GM18867 (cell line): Measurements from ENCODE around the gene CT45A3.
"Not testable (repeated sequence)": the region's sequence is repeated elsewhere in the genome, so short reads cannot be mapped to it uniquely, and the experiment has no call there.

ENCODE experiments used
- ATAC-seq: cut with Tn5 transposase; IDR thresholded peaks from one replicate; pipeline ENCODE4 v1.9.1; 2021; ENCODE audit warnings: mild to moderate bottlenecking, moderate library complexity; ENCODE audit not compliant: unreplicated experiment

The CT45A3 gene, protein sequence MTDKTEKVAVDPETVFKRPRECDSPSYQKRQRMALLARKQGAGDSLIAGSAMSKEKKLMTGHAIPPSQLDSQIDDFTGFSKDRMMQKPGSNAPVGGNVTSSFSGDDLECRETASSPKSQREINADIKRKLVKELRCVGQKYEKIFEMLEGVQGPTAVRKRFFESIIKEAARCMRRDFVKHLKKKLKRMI

GRCh38 chrX:135768091-135768490 lies at the start of gene CT45A3:
CT45A3 (minus strand) TSS chrX:135768191; CDS start chrX:135764444, 3,747 bp downstream.
- ATAC-seq, result not testable (repeated sequence)

DNA sequence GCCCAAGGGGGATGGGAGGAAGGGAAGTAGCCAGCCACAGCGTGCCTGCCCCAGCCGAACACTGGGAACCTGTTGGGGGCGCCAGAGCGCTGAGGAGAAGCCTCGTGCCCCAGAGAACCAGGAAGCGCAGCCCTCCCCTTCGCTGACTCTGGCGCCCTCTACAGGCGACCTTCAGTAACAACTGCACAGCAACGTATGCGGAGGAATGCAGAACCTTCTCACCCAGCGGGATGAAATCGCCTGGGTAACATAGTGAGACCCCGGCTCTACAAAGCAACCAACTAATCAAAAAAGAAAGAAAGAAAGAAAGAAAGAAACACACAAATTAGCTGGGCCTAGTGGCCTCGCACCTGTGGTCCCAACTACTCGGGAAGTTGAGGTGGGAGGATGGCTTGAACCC lies 34.7 kb upstream of the CT45A3 start, which contains the start of gene CT45A6:
TSS of gene CT45A6 (minus strand) at position 101 of the 400 bp plus-strand sequence. CDS start 3,794 bp downstream, outside the sequence.
- not testable (repeated sequence) for ATAC-seq

- ATAC-seq, result not testable (repeated sequence)
Measured at GRCh38 chrX:135785403-135785802, 17.4 kb upstream of the CT45A3 start, which contains the start of gene CT45A5. CT45A5 (minus strand) TSS chrX:135785503; CDS start chrX:135781729, 3,774 bp downstream.

DNA sequence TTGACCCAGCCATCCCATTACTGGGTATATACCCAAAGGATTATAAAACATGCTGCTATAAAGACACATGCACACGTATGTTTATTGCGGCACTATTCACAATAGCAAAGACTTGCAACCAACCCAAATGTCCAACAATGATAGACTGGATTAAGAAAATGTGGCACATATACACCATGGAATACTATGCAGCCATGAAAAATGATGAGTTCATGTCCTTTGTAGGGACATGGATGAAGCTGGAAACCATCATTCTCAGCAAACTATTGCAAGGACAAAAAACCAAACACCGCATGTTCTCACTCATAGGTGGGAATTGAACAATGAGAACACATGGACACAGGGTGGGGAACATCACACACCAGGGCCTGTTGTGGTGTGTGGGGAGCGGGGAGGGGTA lies 23.3 kb downstream of the CT45A3 start:
- not testable (repeated sequence) for ATAC-seq

- no peak for ATAC-seq
Measured at GRCh38 chrX:135741192-135741715, 26.7 kb downstream of the CT45A3 start.

DNA sequence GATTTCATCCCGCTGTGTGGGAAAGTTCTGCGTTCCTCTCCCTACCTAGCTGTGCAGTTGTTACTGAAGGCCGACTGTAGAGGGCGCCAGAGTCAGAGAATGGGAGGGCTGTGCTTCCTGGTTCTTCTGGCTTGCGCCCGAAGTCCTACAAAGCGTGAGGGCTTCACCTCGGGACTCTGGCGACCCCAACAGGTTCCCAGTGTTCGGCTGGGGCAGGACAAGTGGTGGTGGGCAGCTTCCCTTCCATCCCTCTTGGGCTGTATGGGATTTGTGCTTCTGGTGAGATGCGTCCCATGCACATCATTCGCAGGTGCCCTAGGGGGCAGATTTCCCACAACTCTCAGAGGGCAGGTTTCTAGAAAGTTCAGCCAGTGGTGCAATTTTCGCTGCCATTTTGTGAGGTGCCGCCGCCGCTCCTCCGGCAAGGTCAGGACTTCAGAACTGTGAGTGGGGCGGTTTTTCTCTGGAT lies 27.3 kb downstream of the CT45A3 start:
- peak; percentile 79 for ATAC-seq

GRCh38 chrX:135737366-135738071 lies 30.5 kb downstream of the CT45A3 start:
- no peak for ATAC-seq

- not testable (repeated sequence) for ATAC-seq
Measured at GRCh38 chrX:135734666-135735065, 33.3 kb downstream of the CT45A3 start.

DNA sequence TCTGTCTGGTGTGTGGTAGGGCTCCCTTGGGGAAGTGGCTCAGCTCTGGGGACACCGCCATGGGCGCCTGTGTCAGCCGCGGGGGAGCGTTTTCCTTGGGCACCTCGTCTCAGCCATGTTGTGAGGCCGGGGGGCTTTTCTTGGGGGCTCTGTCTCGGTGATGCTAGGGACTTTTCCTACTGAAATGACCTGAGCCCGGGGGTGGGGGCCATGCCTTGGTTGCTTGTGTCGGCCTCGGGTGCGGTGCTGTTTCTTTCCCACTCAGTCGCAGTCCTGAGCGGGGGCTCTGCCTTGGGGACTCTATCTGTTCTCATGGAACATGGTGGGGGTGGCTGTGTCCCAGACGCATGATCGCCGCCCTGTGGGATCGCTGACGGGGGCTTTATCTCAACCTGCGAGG lies 54.2 kb downstream of the CT45A3 start:
- ATAC-seq, result no peak

GRCh38 chrX:135713183-135713689 lies 54.8 kb downstream of the CT45A3 start, which contains the start of gene CT45A1:
CT45A1 (plus strand) TSS chrX:135713639; CDS start chrX:135718941, 5,302 bp downstream.
- ATAC-seq, result not testable (repeated sequence)
